ENCODE results near the gene COCH. TPM values are rescaled to one million over a fixed set of nuclear protein-coding genes. Genes with fewer than 3 reads are reported as not detected.

Gene COCH
- total and polyA plus RNA-seq, 2 donors from 2014 or later, result 1.6 to 1.8 TPM

DNA sequence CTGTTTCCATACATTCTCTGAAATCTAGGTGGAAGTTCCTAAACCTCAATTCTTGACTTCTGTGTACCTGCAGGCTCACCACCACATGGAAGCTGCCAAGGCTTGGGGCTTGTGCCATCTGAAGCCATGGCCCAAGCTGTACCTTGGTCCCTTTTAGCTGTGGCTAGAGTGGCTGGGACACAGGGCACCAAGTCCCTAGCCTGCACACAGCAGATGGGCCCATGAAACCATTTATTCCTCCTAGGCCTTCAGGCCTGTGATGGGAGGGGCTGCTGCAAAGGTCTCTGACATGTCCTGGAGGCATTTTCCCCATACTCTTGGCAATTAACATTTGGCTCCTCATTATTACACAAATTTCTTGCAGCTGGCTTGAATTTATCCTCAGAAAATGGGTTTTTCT lies 40.0 kb upstream of the COCH start:
- no peaks in the 10 kb centered on the region for H3K36me3 ChIP-seq (ENCODE audit: control insufficient read depth in 2 of 3, insufficient read depth in 3 of 3, low read length in 3 of 3)
- H3K4me1 ChIP-seq (ENCODE audit: control insufficient read depth in 2 of 3, insufficient read depth in 2 of 3, low read depth in 1 of 3, low read length in 3 of 3), result no peaks in the 10 kb centered on the region
- TF ChIP-seq, protein P1, sequence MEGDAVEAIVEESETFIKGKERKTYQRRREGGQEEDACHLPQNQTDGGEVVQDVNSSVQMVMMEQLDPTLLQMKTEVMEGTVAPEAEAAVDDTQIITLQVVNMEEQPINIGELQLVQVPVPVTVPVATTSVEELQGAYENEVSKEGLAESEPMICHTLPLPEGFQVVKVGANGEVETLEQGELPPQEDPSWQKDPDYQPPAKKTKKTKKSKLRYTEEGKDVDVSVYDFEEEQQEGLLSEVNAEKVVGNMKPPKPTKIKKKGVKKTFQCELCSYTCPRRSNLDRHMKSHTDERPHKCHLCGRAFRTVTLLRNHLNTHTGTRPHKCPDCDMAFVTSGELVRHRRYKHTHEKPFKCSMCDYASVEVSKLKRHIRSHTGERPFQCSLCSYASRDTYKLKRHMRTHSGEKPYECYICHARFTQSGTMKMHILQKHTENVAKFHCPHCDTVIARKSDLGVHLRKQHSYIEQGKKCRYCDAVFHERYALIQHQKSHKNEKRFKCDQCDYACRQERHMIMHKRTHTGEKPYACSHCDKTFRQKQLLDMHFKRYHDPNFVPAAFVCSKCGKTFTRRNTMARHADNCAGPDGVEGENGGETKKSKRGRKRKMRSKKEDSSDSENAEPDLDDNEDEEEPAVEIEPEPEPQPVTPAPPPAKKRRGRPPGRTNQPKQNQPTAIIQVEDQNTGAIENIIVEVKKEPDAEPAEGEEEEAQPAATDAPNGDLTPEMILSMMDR (IDR thresholded peaks at IDR 0.05; ENCODE audit: borderline replicate concordance, extremely low read depth, insufficient read depth), result no peak
- no peak overlapping the region for H3K27ac ChIP-seq (ENCODE audit: low read depth in 2 of 2, low read length in 2 of 2)
- DNase-seq (no peak), FAIRE-seq (no peak)
- H3K27me3 ChIP-seq (ENCODE audit: control insufficient read depth, insufficient read depth, low read length), result no peaks in the 10 kb centered on the region
- H3K4me3 ChIP-seq (ENCODE audit: low read length in 3 of 3), result no peak overlapping the region
- intact Hi-C loops (cut with DNase I), result no loop called here
- H3K9me3 ChIP-seq (ENCODE audit: control insufficient read depth in 2 of 3, insufficient read depth in 1 of 3, low read length in 3 of 3), result no peaks in the 10 kb centered on the region
- H3K9ac ChIP-seq (ENCODE audit: low read length in 3 of 3), result no peak overlapping the region

DNA sequence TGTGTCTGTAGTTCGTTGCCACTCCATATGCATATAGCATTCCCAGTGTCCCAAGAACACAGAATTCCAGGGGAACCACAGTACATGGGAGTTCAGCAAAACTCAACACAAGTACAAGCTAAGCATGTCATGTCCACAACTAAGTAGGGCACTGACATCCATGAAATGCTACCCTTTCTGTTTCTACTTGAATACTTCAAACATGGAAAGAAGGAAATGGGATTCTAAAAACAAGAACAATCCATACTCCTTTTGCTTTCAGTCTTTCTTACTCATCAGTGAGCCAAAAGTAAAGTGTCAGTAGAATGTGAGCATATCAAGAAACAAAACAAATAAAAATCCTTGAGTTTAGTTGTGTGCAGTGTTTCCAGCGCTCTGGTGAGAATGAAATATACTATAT lies 36.0 kb upstream of the COCH start:
- no peak for DNase-seq
- FAIRE-seq, result no peak
- H3K4me1 ChIP-seq (ENCODE audit: control insufficient read depth in 2 of 3, insufficient read depth in 2 of 3, low read depth in 1 of 3, low read length in 3 of 3), result no peaks in the 10 kb centered on the region
- H3K9ac ChIP-seq (ENCODE audit: low read length in 3 of 3), result no peak overlapping the region
- no peak overlapping the region for H3K27ac ChIP-seq (ENCODE audit: low read depth in 2 of 2, low read length in 2 of 2)
- no peak overlapping the region for H3K4me3 ChIP-seq (ENCODE audit: low read length in 3 of 3)
- TF ChIP-seq, protein P1 (IDR thresholded peaks at IDR 0.05; ENCODE audit: borderline replicate concordance, extremely low read depth, insufficient read depth), result no peak
- H3K36me3 ChIP-seq (ENCODE audit: control insufficient read depth in 2 of 3, insufficient read depth in 3 of 3, low read length in 3 of 3), result no peaks in the 10 kb centered on the region
- H3K27me3 ChIP-seq (ENCODE audit: control insufficient read depth, insufficient read depth, low read length), result no peaks in the 10 kb centered on the region
- H3K9me3 ChIP-seq (ENCODE audit: control insufficient read depth in 2 of 3, insufficient read depth in 1 of 3, low read length in 3 of 3), result no peaks in the 10 kb centered on the region
- intact Hi-C loops (cut with DNase I), result no loop called here

DNA sequence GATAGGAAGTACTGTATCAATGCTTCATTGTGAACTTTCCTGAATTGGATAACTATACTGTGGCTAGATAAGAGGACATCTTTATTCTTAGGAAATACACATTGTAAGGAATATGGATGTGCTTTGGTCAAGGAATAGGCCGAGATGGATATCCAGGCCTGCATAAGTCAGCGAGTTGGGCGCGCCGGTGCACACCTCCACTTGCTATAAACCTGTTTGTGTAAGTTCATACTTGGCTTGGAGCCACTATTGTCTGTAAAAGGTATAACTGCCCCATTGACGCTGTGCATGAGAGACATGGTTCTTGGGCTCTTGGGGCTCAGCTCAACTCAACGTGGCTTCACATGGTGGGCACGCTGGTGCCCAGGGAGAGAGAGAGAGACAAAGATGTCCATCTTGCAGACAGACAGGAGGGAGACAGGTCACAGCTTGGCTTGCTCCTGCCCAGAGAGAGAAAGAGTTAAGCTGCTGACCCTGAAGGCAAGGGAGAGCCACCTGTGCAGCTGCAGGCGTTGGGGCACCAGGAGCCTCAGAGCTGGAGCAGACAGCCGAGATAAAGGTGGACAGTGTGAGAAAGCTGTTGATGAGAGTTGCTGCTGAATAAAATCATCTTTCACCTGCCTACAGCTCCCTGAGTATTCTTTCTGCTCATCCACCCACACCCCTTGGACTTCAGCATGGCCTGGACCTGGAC lies 34.1 kb upstream of the COCH start:
- TF ChIP-seq, protein P1 (IDR thresholded peaks at IDR 0.05; ENCODE audit: borderline replicate concordance, extremely low read depth, insufficient read depth), result no peak
- intact Hi-C loops (cut with DNase I), result no loop called here
- Histone ChIP-seq H3K27ac (ENCODE audit: low read depth in 2 of 2, low read length in 2 of 2) (no peak overlapping the region), H3K9ac (ENCODE audit: low read length in 3 of 3) (no peak overlapping the region), H3K36me3 (ENCODE audit: control insufficient read depth in 2 of 3, insufficient read depth in 3 of 3, low read length in 3 of 3) (no peaks in the 10 kb centered on the region), H3K4me1 (ENCODE audit: control insufficient read depth in 2 of 3, insufficient read depth in 2 of 3, low read depth in 1 of 3, low read length in 3 of 3) (no peaks in the 10 kb centered on the region), H3K4me3 (ENCODE audit: low read length in 3 of 3) (no peak overlapping the region), H3K9me3 (ENCODE audit: control insufficient read depth in 2 of 3, insufficient read depth in 1 of 3, low read length in 3 of 3) (no peaks in the 10 kb centered on the region), H3K27me3 (ENCODE audit: control insufficient read depth, insufficient read depth, low read length) (no peaks in the 10 kb centered on the region)
- FAIRE-seq, result no peak
- no peak for DNase-seq

DNA sequence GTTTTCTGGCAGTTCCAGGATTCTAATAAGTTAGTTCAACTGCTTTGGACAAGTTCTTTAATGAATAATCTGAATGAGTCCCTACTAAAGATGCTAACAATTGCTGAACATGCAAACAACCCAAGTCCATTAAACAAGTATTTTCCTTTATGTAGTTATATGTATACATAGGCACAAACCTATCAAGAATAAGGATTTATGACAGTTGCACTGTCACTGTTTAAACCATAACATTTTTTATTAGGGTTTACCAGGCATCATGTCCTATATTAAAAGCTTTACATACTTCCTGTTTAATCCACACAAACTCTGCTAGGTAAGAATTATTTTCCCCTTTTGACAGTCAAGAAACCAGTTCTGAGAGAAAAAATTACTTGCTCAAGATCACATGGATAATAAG lies 31.9 kb upstream of the COCH start:
- intact Hi-C loops (cut with DNase I), result no loop called here
- Histone ChIP-seq H3K36me3 (ENCODE audit: control insufficient read depth in 2 of 3, insufficient read depth in 3 of 3, low read length in 3 of 3) (no peaks in the 10 kb centered on the region), H3K27ac (ENCODE audit: low read depth in 2 of 2, low read length in 2 of 2) (no peak overlapping the region), H3K4me1 (ENCODE audit: control insufficient read depth in 2 of 3, insufficient read depth in 2 of 3, low read depth in 1 of 3, low read length in 3 of 3) (no peaks in the 10 kb centered on the region), H3K9ac (ENCODE audit: low read length in 3 of 3) (no peak overlapping the region), H3K4me3 (ENCODE audit: low read length in 3 of 3) (no peak overlapping the region), H3K27me3 (ENCODE audit: control insufficient read depth, insufficient read depth, low read length) (no peaks in the 10 kb centered on the region), H3K9me3 (ENCODE audit: control insufficient read depth in 2 of 3, insufficient read depth in 1 of 3, low read length in 3 of 3) (no peaks in the 10 kb centered on the region)
- no peak for DNase-seq
- TF ChIP-seq, protein P1 (IDR thresholded peaks at IDR 0.05; ENCODE audit: borderline replicate concordance, extremely low read depth, insufficient read depth), result no peak
- FAIRE-seq, result no peak
